Chondrocyte (in vitro differentiated cells): Measurements from ENCODE around the gene ALG8. TPM values are rescaled to one million over a fixed set of nuclear protein-coding genes. Genes with fewer than 3 reads are reported as not detected.

Experiments
- DNase-seq: peaks from one replicate; pipeline ENCODE4 v3.0.0; 2021; ENCODE audit warnings: mixed read lengths, low spot score
- H3K27ac Mint-ChIP-seq: one replicate; pipeline ENCODE4 v1.8.0; 2021; ENCODE audit warnings: mild to moderate bottlenecking, moderate library complexity, mixed read lengths; ENCODE audit not compliant: unreplicated experiment
- H3K27me3 Mint-ChIP-seq: 2 replicates; pipeline ENCODE4 v1.8.0; 2021; ENCODE audit warnings: low read depth, mixed read lengths
- H3K36me3 Mint-ChIP-seq: 2 replicates; pipeline ENCODE4 v1.8.0; 2021; ENCODE audit warnings: low read depth, mixed read lengths
- H3K4me1 Mint-ChIP-seq: 2 replicates; pipeline ENCODE4 v1.8.0; 2021; ENCODE audit warnings: low read depth, mild to moderate bottlenecking, mixed read lengths
- H3K4me3 Mint-ChIP-seq: one replicate; pipeline ENCODE4 v1.8.0; 2021; ENCODE audit warnings: mild to moderate bottlenecking, moderate library complexity, mixed read lengths; ENCODE audit not compliant: unreplicated experiment
- H3K9me3 Mint-ChIP-seq: 2 replicates; pipeline ENCODE4 v1.8.0; 2021; ENCODE audit warnings: low read depth, mixed read lengths
- total RNA-seq: library from RNA; stranded (reverse); gene quantifications from 3 replicates; pipeline ENCODE4 v1.2.1, GENCODE V29; 2021
- TF ChIP-seq, protein P1 (sequence below): fragments of 200-600 bp; sonication (generic); IDR thresholded peaks from 2 replicates; pipeline ENCODE4 v1.5.0; 2021; ENCODE audit warnings: antibody characterized with exemption, mild to moderate bottlenecking, moderate library complexity

The ALG8 gene
- total RNA-seq, 1 donor from 2014 or later: 30.1 TPM

- no peaks in the 10 kb centered on the region for H3K27me3 Mint-ChIP-seq
- H3K4me1 Mint-ChIP-seq: no peaks in the 10 kb centered on the region
- no peaks in the 10 kb centered on the region for H3K9me3 Mint-ChIP-seq
- peaks cover 15% of the 10 kb centered on the region for H3K36me3 Mint-ChIP-seq
- TF ChIP-seq, protein P1, sequence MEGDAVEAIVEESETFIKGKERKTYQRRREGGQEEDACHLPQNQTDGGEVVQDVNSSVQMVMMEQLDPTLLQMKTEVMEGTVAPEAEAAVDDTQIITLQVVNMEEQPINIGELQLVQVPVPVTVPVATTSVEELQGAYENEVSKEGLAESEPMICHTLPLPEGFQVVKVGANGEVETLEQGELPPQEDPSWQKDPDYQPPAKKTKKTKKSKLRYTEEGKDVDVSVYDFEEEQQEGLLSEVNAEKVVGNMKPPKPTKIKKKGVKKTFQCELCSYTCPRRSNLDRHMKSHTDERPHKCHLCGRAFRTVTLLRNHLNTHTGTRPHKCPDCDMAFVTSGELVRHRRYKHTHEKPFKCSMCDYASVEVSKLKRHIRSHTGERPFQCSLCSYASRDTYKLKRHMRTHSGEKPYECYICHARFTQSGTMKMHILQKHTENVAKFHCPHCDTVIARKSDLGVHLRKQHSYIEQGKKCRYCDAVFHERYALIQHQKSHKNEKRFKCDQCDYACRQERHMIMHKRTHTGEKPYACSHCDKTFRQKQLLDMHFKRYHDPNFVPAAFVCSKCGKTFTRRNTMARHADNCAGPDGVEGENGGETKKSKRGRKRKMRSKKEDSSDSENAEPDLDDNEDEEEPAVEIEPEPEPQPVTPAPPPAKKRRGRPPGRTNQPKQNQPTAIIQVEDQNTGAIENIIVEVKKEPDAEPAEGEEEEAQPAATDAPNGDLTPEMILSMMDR: no peak
- no peak overlapping the region for H3K27ac Mint-ChIP-seq
- no peak for DNase-seq
- no peak overlapping the region for H3K4me3 Mint-ChIP-seq
Measured at GRCh38 chr11:78110830-78111229, 28.6 kb downstream of the ALG8 start.

DNA sequence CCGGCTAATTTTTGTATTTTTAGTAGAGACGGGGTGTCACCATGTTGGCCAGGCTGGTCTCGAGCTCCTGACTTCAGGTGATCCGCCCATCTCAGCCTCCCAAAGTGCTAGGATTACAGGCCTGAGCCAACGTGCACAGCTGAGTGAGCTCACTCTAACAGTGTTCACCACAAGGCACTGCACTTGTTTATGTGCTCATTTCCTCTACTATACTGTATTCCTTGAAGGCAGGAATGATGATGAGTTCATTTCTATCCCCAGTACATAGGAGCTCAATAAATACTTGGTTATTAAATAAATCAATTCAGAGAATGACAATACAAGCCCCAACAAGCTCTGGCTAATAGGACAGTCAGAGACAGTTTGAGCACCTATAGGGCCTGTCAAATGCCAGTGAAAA lies 29.1 kb downstream of the ALG8 start:
- TF ChIP-seq, protein P1: no peak
- H3K27ac Mint-ChIP-seq: no peak overlapping the region
- DNase-seq: no peak
- H3K27me3 Mint-ChIP-seq: no peaks in the 10 kb centered on the region
- peaks cover 15% of the 10 kb centered on the region for H3K36me3 Mint-ChIP-seq
- H3K4me3 Mint-ChIP-seq: no peak overlapping the region
- H3K4me1 Mint-ChIP-seq: no peaks in the 10 kb centered on the region
- no peaks in the 10 kb centered on the region for H3K9me3 Mint-ChIP-seq

DNA sequence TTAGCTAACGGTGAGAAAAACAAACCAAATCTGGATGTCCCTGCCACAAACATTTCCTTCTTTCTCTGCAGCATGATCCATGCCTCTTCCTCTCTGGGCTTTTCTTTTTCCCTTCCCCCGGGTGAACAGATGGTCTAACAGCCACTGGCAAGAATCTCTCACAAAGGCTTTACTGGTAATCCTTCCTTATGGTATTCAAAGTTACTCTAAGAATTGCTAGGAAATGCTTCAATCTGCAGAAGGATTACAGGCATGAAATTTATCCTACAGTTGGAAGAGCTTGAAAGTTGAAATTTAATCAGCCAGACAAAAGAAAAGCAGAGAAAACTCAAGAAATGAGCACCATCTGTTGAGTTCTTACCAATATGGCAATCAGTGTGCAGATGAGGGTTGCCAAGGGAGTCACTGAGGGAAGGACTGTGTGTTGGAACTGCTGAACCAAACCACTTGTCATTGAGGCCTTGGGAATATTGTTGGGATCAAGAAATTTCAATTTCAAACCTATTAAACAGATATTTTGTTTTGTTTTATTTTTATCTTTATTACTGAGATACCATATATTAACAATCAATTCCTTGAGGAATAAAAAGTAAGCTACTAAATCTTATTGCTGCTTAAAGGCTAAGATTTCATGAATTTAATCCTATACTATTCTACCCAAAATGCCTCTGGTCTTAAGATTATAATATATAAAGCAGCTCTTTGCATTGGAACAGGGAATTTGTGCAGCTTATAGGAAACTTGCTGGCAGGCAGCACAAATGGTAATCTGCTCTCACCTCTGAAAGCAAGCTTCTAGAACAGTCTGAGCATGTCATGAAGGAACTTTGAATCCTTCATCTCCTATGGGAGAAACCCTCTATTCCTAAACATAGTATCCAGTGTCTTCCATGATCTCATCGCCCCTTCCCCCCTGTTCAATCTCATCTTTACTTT lies 30.1 kb downstream of the ALG8 start:
- Mint-ChIP-seq H3K36me3 (peaks cover 15% of the 10 kb centered on the region), H3K27ac (no peak overlapping the region)

DNA sequence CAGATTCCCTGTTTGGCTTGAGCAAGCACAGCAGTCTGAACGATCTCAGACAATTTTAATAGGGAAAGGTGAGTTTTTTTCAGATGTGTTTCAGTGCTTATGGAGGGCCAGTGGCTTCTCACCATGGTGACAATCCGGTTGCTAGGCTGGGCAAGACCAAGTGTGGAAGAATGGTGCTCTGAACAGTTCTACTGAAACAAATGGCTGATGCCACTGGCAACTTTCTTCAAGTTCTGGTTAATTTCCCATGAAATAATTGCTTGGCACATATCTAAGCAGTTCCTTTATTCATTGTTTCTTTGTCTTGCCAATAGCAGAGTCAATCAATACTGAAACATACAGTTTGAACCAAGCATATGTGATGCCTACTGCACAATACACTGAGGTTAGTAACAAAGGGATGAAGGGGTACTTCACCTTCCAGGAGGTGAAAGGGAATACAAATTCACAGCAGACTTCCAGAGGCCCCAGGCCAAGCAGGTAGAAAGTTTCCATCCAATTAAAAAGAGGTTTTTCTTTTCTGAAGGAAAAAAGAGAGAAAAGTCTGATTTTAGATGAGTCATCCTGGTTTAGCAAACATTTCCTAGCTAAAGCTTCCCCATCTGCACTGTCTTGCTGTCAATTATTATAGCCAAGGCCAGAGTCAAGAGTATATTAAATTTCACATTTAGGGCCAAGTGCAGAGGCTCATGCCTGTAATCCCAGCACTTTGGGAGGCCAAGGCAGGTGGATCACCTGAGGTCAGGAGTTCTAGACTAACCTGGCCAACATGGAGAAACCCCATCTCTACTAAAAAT lies 38.6 kb downstream of the ALG8 start:
- Mint-ChIP-seq H3K36me3 (peaks cover 6% of the 10 kb centered on the region), H3K4me1 (peaks cover 17% of the 10 kb centered on the region)

More for the DNA sequence above, 30.1 kb downstream of the ALG8 start:
- Mint-ChIP-seq H3K27me3 (no peaks in the 10 kb centered on the region), H3K4me3 (no peak overlapping the region), H3K4me1 (peaks cover 7% of the 10 kb centered on the region), H3K9me3 (no peaks in the 10 kb centered on the region)
- DNase-seq: no peak
- TF ChIP-seq, protein P1: no peak

DNA sequence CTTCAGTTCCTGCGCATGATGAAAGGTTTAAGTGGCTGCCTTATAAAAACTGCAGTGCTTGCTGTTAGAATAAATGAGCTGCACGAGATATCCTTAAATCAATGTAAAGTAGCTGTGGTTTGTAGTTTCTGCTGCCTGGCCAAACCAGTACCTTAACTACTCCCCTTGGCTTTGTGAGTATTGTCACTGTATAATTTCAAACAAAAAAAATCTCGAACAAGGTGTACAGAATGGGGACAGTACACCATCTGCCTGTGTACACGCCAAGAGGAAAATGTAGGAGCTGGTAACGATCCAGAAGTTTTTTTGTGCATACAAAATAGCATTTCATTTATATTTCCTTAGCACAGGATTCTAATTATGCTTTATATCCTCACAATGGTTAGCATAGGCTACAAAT lies 39.2 kb downstream of the ALG8 start:
- Mint-ChIP-seq H3K27ac (no peak overlapping the region), H3K9me3 (no peaks in the 10 kb centered on the region), H3K4me3 (no peak overlapping the region), H3K27me3 (no peaks in the 10 kb centered on the region), H3K4me1 (peaks cover 17% of the 10 kb centered on the region), H3K36me3 (peaks cover 6% of the 10 kb centered on the region)
- DNase-seq: no peak
- TF ChIP-seq, protein P1: no peak

More for the DNA sequence above, 38.6 kb downstream of the ALG8 start:
- Mint-ChIP-seq H3K9me3 (no peaks in the 10 kb centered on the region), H3K27me3 (no peaks in the 10 kb centered on the region), H3K4me3 (no peak overlapping the region), H3K27ac (peak overlapping the region; percentile 23)
- no peak for DNase-seq
- TF ChIP-seq, protein P1: no peak
